ENCODE results near the gene NTMT2.
"Not testable (repeated sequence)": the region's sequence is repeated elsewhere in the genome, so short reads cannot be mapped to it uniquely, and the experiment has no call there.

NTMT2 gene

GRCh38 chr1:170157820-170158219 is 12.1 kb downstream of the NTMT2 start:
- no peak for DNase-seq (ENCODE audit: low spot score)

- peak; percentile 82 for DNase-seq (ENCODE audit: low spot score)
Measured at GRCh38 chr1:170162459-170163246, 16.9 kb downstream of the NTMT2 start.

DNA sequence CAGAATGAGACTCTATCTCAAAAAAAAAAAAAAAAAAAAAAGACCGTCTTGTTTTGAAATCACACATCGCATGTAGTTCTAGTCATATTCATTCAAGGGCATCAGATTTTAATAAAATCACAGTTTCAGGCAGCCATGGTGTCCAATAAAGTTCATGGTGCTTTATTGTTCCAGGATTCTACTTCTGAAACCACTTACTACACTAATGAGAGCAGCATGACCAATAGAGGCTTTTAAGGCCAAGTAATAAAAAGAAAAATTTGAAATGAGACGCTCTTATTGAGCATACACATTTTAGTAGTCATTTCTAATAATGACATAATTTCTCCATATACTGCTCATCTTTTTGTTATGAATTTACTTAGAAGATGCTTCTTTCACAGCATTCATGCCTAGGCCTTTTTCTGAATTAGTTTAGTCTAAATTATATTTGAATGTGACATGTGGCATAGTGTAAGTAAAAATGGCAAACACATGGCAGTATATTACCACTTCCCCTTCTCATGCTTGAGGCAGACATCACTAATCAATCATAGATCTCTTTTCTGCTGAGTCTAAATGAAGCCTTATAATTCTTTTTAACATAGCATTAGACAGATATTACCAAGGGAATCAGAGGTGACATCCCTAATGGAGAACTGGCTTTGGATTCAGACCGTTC is 18.5 kb downstream of the NTMT2 start:
- DNase-seq (ENCODE audit: low spot score), result no peak

DNA sequence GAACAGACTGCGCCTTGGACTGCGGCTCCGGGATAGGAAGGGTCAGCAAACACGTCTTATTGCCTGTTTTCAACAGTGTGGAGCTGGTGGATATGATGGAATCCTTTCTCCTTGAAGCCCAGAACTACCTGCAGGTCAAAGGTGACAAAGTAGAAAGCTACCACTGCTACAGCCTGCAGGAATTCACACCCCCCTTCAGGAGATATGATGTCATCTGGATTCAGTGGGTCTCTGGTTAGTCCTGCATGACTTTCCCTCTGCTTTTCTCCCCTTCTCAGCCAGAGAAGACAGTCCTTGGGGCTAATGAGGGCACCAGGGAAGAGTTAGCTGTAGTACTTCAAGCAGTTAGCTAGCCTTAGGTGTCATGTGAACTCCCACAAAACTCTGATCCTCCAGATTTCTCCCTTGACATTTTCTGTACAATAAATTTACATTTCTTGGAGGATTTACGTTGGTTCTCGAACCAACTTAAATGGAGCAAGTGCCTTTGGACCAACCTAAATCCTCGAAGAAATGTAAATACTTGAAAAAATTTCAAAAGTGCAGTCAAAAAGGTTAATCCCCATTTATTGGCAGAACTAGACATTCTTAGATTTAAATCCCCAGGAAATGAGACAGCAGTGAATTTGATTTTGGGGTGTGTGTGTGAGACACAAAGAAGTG is 20.9 kb downstream of the NTMT2 start:
- no peak for DNase-seq (ENCODE audit: low spot score)

DNA sequence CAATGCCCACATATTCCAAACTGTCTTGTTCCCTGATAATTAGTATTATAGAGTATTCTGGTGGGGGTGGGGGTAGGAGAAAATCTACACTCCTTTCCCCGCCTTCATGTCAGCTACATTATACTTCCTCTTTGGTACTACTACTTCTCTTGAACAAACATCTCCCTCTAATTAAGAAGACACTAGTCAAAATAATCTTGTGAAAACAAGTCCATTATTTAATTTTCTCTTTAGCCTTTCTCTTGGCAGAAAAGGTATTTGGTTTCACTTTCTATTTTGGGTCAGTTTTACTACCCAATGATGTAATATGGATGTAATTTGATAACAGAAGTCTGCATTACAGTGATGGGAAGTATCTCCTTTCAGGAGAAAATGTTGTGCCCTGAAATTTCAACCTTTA is 22.5 kb downstream of the NTMT2 start:
- DNase-seq (ENCODE audit: low spot score), result peak; percentile 13

DNA sequence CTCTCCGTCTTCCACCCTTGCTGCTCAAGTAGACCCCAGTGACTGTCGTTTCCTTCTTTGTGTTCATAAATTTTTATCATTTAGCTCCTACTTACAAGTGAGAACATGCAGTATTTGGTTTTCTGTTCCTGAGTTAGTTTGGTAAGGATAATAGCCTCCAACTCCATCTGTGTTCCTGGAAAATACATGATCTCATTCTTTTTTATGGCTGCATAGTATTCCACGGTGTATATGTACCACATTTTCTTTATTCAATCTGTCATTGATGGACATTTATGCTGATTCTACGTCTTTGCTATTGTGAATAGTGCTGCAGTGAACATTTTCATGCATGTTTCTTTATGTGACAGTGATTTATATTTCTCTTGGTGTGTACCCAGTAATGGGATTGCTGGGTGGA is 24.8 kb downstream of the NTMT2 start:
- DNase-seq (ENCODE audit: low spot score), result not testable (repeated sequence)

DNA sequence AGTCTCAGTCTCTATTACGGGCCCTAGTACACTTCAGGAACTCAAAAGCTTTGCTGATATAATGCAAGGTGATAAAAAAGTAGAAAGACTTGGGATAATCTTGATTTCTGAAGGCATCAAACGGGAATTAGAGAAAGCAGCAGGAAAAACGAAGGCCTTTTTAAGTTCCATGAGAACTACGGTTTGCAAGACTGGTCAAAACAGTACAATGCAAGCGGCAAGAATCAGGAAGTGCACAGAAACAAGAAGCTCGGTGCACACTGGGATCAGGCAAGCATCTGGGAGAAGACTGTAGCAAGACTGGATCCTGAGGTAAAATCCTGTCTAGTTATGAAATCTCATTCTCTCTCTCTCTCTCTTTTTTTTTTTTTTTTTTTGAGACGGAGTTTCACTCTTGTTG is 28.6 kb downstream of the NTMT2 start:
- no peak for DNase-seq (ENCODE audit: low spot score)

DNA sequence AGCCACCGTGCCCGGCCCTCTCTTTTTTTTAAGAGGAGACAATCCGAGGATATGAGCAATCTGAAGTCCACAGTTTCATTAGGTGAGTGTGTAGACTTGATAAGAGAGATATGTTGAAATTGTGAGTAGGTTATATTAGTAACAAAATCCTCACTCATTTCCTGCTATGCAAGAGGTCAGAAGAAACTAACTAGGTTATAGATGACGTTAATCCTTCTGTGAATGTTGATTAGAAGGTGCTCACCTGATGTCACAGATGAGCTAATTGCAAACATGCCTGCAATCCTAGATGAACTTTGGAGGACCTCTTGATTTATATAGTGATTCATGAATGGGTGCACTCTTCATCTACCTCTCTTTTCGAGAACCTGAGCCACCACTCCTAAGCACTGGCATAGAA is 29.3 kb downstream of the NTMT2 start:
- DNase-seq (ENCODE audit: low spot score), result no peak

DNA sequence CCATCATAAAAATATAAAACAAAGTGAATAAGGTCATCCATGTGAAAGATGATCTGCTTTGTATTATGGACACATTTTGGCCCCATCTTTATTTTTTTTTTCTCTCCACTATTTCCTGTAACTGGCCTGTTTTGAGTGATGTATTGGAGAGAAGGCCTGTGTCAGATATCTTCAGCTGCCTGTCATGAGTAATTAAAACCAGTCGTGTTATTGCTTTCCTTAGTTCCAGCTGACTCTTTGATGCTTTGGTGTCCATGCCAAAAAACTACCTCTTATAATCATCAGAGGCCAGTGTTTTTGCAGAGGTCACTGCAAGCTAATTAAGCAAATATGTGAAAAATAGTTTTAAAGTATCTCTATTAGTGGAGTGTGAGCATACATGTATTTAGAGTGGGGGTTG is 29.7 kb downstream of the NTMT2 start:
- DNase-seq (ENCODE audit: low spot score), result no peak

DNA sequence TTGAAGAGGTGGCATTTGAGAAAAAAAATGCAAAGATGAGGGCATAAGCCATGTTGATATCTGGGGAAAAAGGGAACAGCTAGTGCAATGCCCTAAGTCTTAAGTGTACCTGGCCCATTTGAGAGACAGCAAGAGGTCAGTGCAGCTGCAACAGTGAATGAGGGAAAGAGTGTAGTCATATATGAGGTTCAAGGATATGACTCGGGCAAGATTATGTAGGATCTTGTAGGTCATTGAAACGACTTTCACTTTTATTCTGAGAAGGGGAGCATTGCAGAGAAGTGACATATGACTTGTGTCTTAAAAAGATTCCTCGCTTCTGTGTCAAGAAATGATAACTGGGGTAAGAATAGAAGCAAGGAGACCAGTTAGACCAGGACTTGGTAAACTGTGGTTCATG is 31.0 kb downstream of the NTMT2 start:
- DNase-seq (ENCODE audit: low spot score), result no peak

DNA sequence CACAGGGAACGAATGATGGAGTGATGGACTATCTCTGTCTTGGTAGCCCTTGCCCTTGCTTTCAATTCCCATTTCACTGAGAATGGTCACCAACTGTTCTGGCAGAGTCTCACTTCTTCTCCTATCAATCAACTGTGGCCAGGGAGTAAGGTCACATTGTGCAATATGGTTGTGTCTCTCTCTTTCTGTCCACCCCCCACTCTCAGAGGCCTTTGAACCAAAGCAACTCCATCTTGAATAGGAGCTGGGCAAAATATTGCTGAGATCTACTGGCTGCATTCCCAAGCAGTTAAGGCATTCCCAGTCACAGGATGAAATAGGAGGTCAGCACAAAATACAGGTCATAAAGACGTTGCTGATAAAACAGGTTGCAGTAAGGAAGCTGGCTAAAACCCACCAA is 36.7 kb downstream of the NTMT2 start:
- no peak for DNase-seq (ENCODE audit: low spot score)

DNA sequence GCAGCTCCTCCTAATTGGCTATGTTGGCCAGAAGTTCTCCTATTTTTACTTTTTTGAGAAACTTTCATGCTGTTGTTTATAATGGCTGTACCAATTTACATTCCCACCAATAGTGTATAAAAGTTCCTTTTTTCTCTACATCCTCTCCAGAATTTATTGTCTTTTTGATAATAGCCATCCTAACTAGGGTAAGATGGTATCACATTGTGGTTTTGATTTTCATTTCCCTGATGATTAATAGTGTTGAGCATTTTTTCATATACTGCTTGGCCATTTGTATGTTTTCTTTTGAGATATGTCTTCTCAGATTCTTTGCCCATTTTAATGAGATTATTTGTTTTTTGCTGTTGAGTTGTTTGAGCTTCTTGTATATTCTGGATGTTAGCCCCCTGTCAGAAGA is 46.8 kb downstream of the NTMT2 start:
- no peak for DNase-seq (ENCODE audit: low spot score)

GRCh38 chr1:170194451-170194850 is 48.7 kb downstream of the NTMT2 start:
- no peak for DNase-seq (ENCODE audit: low spot score)

DNA sequence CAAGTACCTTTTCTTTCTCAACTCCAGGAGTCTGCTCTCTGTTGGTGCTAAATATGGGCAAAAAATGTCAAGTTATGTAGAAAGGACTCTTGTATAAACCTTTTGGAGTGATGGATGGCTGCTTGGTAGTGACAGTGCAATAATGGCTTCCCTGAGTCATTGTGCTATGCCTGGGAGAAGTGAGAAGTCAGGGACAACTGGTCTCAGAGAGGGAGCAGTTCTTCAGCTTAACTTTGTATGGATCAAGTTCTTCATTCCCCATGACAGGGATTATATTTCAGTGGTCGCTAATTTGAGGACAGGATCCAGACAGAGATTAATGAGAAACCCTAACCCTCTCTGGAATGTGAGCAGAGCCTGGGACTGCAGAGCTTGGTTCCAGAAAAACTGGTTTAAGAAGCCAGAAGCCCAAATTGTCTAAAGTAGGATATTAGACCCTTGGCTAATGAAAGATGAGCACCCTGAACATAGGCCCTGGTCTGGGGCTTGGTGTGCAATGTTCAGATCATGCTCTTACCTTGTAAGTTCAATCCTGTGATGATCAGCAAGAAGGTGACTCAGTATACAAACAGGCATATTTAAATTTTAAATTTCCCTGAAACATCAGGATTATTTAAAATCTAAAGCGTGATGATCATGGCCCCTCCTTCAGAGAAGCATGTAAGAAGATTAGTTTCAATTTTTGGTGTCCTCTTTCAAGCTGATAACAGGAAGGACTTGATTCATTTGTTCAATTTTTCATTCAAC is 50.9 kb downstream of the NTMT2 start:
- no peak for DNase-seq (ENCODE audit: low spot score)

DNA sequence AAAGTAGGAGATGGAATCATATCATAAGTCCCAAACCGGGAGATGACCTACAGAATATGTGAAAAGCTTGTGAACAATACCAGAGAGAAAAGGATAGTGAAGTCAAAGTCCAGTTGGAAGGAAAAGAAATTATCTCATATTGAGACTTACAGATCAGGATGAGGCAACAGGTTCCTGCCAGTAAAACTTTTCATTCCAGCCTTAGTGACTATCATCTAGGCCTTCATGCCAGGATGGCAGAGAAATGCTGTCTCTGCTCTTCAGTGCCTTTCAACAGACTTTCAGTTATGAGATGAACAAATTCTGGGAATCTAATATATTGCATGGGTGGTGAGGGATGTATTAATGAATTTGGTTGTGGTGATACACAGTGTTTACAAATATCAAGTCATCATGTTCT is 52.3 kb downstream of the NTMT2 start:
- DNase-seq (ENCODE audit: low spot score), result no peak

GRCh38 chr1:170198584-170198983 is 52.8 kb downstream of the NTMT2 start:
- DNase-seq (ENCODE audit: low spot score), result no peak

GRCh38 chr1:170200161-170200560 is 54.4 kb downstream of the NTMT2 start:
- no peak for DNase-seq (ENCODE audit: low spot score)

GRCh38 chr1:170200621-170201397 is 55.0 kb downstream of the NTMT2 start:
- peak; percentile 30 for DNase-seq (ENCODE audit: low spot score)

- DNase-seq (ENCODE audit: low spot score), result no peak
Measured at GRCh38 chr1:170203693-170204092, 57.9 kb downstream of the NTMT2 start.

GRCh38 chr1:170204121-170204520 is 58.4 kb downstream of the NTMT2 start:
- no peak for DNase-seq (ENCODE audit: low spot score)

- DNase-seq (ENCODE audit: low spot score), result no peak
Measured at GRCh38 chr1:170205301-170205700, 59.5 kb downstream of the NTMT2 start.

DNA sequence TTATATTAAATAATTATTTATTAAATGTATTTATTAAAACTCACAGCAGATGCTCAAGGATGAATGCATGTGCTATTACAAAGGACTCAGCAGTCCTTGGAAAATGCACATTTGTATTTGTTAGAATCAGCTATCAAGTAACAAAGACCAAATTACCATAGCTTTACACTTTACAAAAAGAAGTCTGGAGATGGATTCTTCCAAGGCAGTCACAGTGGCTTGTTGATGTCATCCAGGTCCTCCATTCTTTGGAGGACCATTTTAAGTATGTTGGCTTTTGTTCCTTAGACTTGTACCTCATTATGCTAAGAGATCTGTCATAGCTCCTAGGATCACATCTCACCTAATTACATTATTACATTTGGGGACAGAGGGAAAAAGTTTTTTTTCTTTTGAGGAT is 63.4 kb downstream of the NTMT2 start:
- DNase-seq (ENCODE audit: low spot score), result no peak

All from AG08396 (cell line).